Spleen (tissue), 7 donors: ENCODE measurements around the gene MFSD1.

Source experiments
- POLR2A ChIP-seq, 3 donors: fragments of 450-650 bp; IDR thresholded peaks; one replicate each; pipeline ENCODE4 v1.5.1; 2017; ENCODE audit warnings: antibody characterized with exemption in 3 of 3, mild to moderate bottlenecking in 1 of 3
- POLR2AphosphoS5 ChIP-seq, 3 donors: sonication (generic); formaldehyde crosslinking; IDR thresholded peaks; one replicate each; pipeline ENCODE4 v1.5.1; 2017; ENCODE audit warnings: antibody characterized with exemption in 3 of 3
- TF ChIP-seq, protein P1 (sequence below), 11 experiments: fragments of 200-600 bp in 7 of 11; fragments of 450-650 bp in 4 of 11; sonication (generic) in 4 of 11; IDR thresholded peaks in 8 of 11; conservative IDR thresholded peaks in 3 of 11; 1 replicate in 7 of 11; 2 replicates in 4 of 11; pipeline versions ENCODE4 v1.4.0 to v1.8.0; 2016 to 2021; ENCODE audit warnings: antibody characterized with exemption in 11 of 11, inconsistent platforms in 4 of 11, mild to moderate bottlenecking in 1 of 11
- donor health status: DM: no; HTN: no; CAD: no; lungs with moderate emphysema.
- donor health status: DM: no; HTN: no; CAD: no.
- donor health status: DM: no; HTN: no; CAD: no.

DNA sequence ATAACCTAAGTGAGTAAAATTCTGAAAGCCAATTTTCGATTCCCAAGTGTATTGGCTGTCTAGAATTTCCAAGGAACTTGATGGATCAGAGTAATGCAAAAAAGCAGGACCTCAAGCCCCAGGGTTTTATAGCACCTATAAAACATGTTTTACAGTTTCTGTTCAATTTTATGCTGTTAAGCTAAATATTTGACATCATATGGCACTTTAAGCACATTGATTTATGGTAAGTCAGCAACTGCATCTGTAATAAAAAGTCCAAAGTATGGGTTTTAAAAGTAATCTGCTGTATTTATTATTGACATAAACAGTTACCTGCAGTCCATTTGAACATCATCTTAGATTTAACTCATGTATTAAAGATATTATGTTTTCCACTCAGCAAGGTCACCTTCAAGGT is 20.0 kb upstream of the MFSD1 start:
- no peak for TF ChIP-seq POLR2A (IDR thresholded peaks at IDR 0.05)
- TF ChIP-seq, protein P1, sequence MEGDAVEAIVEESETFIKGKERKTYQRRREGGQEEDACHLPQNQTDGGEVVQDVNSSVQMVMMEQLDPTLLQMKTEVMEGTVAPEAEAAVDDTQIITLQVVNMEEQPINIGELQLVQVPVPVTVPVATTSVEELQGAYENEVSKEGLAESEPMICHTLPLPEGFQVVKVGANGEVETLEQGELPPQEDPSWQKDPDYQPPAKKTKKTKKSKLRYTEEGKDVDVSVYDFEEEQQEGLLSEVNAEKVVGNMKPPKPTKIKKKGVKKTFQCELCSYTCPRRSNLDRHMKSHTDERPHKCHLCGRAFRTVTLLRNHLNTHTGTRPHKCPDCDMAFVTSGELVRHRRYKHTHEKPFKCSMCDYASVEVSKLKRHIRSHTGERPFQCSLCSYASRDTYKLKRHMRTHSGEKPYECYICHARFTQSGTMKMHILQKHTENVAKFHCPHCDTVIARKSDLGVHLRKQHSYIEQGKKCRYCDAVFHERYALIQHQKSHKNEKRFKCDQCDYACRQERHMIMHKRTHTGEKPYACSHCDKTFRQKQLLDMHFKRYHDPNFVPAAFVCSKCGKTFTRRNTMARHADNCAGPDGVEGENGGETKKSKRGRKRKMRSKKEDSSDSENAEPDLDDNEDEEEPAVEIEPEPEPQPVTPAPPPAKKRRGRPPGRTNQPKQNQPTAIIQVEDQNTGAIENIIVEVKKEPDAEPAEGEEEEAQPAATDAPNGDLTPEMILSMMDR (IDR thresholded peaks at IDR 0.05 in 8 of 11, conservative IDR thresholded peaks at IDR 0.05 in 3 of 11) = no peak
- TF ChIP-seq POLR2AphosphoS5 (IDR thresholded peaks at IDR 0.05) = no peak
